Muscle layer of duodenum (tissue), 2 donors: ENCODE measurements around the gene MAGT1.
"Not testable (repeated sequence)": the region's sequence is repeated elsewhere in the genome, so short reads cannot be mapped to it uniquely, and the experiment has no call there.

ENCODE experiments used
- H3K27ac ChIP-seq: one replicate; pipeline ENCODE4 v1.7.0; 2013; ENCODE audit warnings: mild to moderate bottlenecking, low read length
- H3K27me3 ChIP-seq: one replicate; pipeline ENCODE4 v1.7.0; 2013; ENCODE audit warnings: low read depth, mild to moderate bottlenecking, control low read depth, low read length
- H3K36me3 ChIP-seq, 2 donors: one replicate each; pipeline ENCODE4 v1.7.0; 2013; ENCODE audit warnings: low read length in 2 of 2, control low read depth in 1 of 2, mild to moderate bottlenecking in 1 of 2; ENCODE audit not compliant: insufficient read depth in 2 of 2, control insufficient read depth in 1 of 2
- H3K4me1 ChIP-seq, 2 donors: one replicate each; pipeline ENCODE4 v1.7.0; 2013; ENCODE audit warnings: low read length in 2 of 2, mild to moderate bottlenecking in 2 of 2, control low read depth in 1 of 2, moderate library complexity in 1 of 2; ENCODE audit not compliant: insufficient read depth in 2 of 2, control insufficient read depth in 1 of 2
- H3K4me3 ChIP-seq, 2 donors: one replicate each; pipeline ENCODE4 v1.7.0; 2013; ENCODE audit warnings: low read length in 2 of 2, low read depth in 1 of 2, mild to moderate bottlenecking in 1 of 2
- H3K9me3 ChIP-seq, 2 donors: one replicate each; pipeline ENCODE4 v1.7.0; 2013; ENCODE audit warnings: low read length in 2 of 2, control low read depth in 1 of 2, mild to moderate bottlenecking in 1 of 2; ENCODE audit not compliant: control insufficient read depth in 1 of 2
- donor health status: healthy.

The MAGT1 gene

DNA sequence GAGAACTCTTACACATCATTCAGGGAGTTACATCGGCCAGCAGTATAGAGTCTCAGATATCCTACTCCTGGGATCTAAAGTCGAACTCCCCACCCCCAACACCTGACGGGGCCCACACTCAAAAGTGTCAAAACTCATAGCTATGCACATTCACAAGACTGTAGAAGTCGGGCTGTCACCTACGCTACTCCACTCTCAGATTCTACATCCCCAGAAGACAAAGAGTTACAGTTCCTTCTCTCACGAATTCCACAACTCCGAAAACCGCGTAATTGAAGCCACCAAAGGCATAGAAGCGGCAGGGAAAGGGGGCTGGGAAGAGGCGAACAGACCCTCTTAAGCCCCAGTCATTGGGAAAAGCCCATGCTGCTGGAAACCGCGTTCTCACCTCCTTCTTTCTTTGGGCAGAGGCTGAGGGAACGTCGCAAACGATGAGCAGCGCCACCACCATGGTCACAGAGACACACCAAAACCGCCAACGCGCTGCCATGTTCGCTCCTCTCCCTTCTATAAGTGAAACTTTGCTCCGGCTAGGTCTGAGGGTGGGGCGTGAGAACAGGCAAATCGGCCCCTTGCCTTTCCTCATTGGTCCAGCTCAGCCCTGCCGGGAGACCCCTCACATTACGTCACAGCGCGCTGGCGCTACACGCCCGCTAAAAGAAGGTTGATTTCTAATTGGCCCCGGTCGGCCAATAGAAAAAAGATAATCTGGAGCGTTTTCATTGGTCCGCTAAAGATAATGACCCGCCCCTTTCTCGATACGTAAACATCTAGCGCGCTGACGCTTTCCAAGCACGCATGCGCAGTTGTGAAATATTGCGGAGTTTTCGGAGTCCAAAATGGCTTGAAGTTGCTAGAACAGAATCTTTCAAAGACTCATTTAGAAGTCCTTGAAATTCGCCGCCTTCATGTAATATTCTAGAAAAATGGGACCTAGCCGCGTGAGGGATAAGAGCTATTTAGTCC is at the start of gene MAGT1:
TSS of gene MAGT1 (minus strand) at position 515 of the 966 bp plus-strand sequence. CDS start at position 490, 25 bp downstream.
- Histone ChIP-seq H3K4me3 (peak within 1 kb of the TSS; percentile 79 to 86), H3K4me1 (peaks cover 0 to 5% of the 10 kb centered on the region in 2 donors), H3K36me3 (no peaks in the 10 kb centered on the region), H3K27ac (peak within 1 kb of the TSS; percentile 99), H3K9me3 (no peaks in the 10 kb centered on the region), H3K27me3 (no peaks in the 10 kb centered on the region)

DNA sequence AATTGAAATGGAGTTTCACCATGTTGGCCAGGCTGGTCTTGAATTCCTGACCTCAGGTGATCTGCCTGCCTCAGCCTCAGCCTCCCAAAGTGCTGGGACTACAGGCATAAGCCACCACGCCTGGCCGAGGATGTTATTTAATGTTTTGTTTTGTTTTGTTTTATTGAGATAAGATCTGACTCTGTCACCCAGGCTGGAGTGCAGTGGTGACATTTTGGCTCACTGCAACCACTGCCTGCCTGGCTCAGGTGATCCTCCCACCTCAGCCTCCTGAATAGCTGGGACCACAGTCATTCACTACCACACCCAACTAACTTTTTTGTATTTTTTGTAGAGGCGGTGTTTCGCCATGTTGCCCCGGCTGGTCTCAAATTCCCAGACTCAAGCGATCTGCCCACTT is 49.8 kb upstream of the MAGT1 start:
- not testable (repeated sequence) for H3K9me3 ChIP-seq, H3K27ac ChIP-seq, H3K36me3 ChIP-seq, H3K4me3 ChIP-seq, H3K27me3 ChIP-seq, H3K4me1 ChIP-seq

DNA sequence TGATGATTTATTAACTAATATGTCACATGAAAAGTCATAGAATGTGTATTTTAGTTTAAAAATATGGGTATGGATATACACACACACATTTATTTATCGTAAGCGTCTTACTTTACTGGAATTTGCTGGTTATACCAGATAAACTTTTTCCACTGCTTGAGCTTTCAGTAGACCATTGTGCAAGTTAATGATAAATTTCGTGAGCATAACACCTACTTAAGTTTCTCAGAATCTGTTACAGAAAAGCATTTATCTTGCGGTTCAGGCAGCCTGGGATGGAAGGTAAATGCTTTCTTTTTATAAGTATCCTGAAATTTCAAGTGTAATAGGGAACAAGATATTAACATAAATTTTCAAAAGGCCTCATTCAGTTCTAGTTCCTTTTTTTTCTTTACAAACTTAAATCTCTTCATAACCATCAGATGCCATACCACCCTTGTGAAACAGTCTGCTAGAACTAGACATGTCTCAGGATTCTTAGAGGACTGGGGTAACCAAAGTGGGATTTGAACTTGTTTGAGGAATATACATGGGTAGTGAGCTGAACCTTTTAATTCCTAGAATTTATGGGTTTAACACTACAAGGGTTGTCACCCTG is 42.9 kb upstream of the MAGT1 start:
- no peaks in the 10 kb centered on the region for H3K27me3 ChIP-seq
- H3K27ac ChIP-seq, result no peak overlapping the region
- H3K9me3 ChIP-seq, result no peaks in the 10 kb centered on the region
- H3K36me3 ChIP-seq, result no peaks in the 10 kb centered on the region
- H3K4me1 ChIP-seq, result peaks cover 0 to 9% of the 10 kb centered on the region in 2 donors
- no peak overlapping the region for H3K4me3 ChIP-seq

DNA sequence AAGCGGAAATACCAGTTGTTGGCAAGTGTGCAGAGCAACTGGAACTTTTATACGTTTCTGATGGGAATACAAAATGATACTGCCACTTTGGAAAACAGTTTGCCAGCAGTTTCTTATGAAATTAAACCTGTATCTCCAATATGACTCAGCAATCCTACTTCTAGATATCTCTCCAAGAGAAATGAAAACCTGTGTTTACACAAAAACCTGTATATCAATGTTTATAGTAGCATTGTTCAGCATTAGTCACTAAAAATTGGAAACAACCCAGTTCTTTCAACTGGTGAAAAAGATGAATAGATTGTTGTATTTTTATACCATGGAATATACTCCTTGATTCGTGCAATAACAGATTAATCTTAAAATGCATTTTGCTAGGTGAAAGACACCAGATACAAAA is 42.1 kb upstream of the MAGT1 start:
- peaks cover 0 to 9% of the 10 kb centered on the region in 2 donors for H3K4me1 ChIP-seq
- no peaks in the 10 kb centered on the region for H3K36me3 ChIP-seq
- no peaks in the 10 kb centered on the region for H3K27me3 ChIP-seq
- no peak overlapping the region for H3K4me3 ChIP-seq
- H3K27ac ChIP-seq, result no peak overlapping the region
- H3K9me3 ChIP-seq, result no peaks in the 10 kb centered on the region

DNA sequence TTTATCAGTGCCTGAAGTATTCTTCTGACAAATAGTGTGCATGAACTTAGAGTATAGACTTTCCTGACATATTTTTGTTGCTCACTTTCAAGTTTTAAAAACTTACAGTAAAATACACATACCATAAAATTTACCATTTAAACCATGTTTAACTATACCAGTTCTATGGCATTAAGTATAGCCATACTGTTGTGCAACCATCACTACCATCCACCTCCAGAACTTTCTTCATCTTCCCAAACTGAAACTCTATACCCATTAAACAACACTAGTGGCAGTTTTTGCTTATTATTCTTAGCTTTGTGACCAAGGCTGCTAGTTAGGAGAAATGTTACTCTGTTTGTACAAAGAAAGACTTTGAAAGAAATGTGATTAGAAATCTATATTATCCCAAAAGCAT is 41.1 kb upstream of the MAGT1 start:
- H3K27ac ChIP-seq, result no peak overlapping the region
- H3K9me3 ChIP-seq, result no peaks in the 10 kb centered on the region
- peaks cover 0 to 9% of the 10 kb centered on the region in 2 donors for H3K4me1 ChIP-seq

DNA sequence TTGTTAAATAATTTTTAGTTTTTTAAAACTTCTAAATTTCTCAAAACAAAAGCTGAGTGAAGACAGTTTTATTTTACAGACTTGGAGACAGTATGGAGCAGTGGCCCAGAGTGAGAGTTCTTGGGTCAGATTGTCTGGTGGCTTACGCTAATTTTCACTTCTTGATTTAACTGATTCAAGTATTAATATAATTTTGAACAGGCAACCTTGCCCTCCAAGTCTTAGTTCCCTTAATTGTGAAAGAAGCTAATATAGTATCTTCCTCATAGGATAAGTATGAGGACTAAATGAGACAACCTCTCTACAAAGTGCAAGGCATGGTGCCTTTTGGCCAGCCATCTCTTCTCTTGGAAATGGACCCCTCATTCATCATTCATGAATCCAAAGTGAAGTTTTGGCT is 40.7 kb upstream of the MAGT1 start:
- Histone ChIP-seq H3K27ac (no peak overlapping the region), H3K9me3 (no peaks in the 10 kb centered on the region), H3K27me3 (no peaks in the 10 kb centered on the region)

More for the DNA sequence above, 41.1 kb upstream of the MAGT1 start:
- no peak overlapping the region for H3K4me3 ChIP-seq
- no peaks in the 10 kb centered on the region for H3K27me3 ChIP-seq
- no peaks in the 10 kb centered on the region for H3K36me3 ChIP-seq

DNA sequence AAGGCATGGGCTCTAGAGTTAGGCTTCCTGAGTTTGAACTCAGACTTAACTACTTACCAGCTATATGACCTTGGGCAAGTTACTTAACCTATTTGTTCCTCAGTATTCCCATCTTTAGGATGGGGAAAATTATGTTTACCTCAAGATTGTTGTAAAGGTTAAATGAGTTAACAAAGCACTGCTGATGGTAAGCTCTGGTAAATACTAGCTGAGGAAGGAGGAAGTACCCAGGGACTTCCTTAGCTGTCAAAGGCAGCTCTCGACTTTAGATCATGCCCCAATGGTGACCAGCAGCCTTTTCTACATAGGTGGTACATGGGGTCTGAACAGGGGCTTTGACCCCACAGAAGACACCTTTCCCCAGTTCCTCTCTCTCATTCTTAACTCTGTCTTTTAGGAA is 35.3 kb upstream of the MAGT1 start:
- Histone ChIP-seq H3K36me3 (no peaks in the 10 kb centered on the region), H3K9me3 (no peaks in the 10 kb centered on the region), H3K27me3 (no peaks in the 10 kb centered on the region), H3K4me3 (no peak overlapping the region), H3K27ac (no peak overlapping the region), H3K4me1 (peaks cover 0 to 2% of the 10 kb centered on the region in 2 donors)

More for the DNA sequence above, 40.7 kb upstream of the MAGT1 start:
- H3K4me1 ChIP-seq, result peaks cover 0 to 9% of the 10 kb centered on the region in 2 donors
- H3K36me3 ChIP-seq, result no peaks in the 10 kb centered on the region
- no peak overlapping the region for H3K4me3 ChIP-seq

DNA sequence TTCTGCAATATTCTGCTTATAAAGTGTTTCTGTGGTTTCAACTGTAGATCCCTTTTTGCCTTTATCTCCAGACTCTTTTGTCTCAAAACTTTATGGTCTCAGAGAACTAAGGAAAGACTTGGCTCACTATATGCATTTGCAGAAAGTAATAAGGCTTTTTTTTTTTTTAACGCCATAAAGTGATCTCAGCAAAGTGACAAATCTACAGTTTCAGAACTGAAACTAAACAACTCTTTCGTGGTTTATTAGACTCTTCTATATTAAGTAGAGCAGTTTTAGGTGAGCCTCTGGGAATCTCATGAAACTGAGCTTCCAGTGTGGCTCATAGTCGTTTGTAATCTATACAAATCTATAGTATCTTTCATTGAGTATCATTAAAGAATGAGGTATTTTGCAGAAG is 30.5 kb upstream of the MAGT1 start:
- Histone ChIP-seq H3K4me1 (no peaks in the 10 kb centered on the region), H3K4me3 (no peak overlapping the region), H3K27me3 (no peaks in the 10 kb centered on the region), H3K27ac (no peak overlapping the region), H3K36me3 (no peaks in the 10 kb centered on the region), H3K9me3 (no peaks in the 10 kb centered on the region)

DNA sequence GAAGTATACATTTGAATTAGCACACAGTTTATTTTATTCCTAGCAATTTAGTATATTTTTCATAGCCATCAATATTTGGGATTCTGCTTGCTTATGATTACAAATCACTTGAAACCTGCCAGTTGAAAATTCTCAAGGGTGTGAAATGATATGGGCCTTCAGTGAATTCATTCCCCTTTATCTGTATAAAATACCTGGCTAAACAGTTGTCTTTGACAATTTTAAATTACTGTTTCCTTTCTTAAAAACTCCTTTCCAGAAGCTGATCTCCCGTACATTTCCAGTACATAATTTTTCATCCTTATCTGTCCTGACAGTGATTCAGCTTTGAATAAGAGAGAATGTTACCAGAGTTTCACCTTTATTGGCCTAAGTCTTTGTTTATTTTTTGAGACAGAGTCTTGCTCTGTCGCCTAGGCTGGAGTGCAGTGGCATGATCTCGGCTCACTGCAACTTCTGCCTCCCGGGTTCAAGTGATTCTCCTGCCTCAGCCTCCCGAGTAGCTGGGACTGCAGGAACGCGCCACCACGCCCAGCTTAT is 29.2 kb upstream of the MAGT1 start:
- Histone ChIP-seq H3K27me3 (no peaks in the 10 kb centered on the region), H3K9me3 (no peaks in the 10 kb centered on the region), H3K36me3 (no peaks in the 10 kb centered on the region), H3K4me3 (no peak overlapping the region), H3K27ac (no peak overlapping the region), H3K4me1 (no peaks in the 10 kb centered on the region)

DNA sequence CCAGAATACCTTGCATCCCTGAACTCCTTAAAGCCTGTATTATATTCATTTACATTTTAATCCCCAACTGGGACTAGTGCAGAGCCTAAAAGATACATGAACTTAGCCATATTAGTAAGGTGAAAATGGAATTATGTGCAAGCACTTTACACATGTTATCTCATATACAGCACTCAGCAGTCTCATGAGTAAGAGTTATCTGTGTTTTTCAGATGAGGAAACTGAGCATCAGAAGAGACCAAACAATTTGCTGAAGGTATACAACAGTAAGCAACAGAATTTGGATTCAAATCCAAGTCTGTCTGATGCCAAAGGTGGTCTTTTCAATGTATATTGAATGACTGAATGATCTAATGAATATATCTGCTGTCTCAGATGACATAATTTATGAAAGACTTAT is 27.6 kb upstream of the MAGT1 start:
- Histone ChIP-seq H3K27me3 (no peaks in the 10 kb centered on the region), H3K27ac (no peak overlapping the region), H3K4me3 (no peak overlapping the region), H3K36me3 (no peaks in the 10 kb centered on the region), H3K4me1 (no peaks in the 10 kb centered on the region), H3K9me3 (no peaks in the 10 kb centered on the region)

DNA sequence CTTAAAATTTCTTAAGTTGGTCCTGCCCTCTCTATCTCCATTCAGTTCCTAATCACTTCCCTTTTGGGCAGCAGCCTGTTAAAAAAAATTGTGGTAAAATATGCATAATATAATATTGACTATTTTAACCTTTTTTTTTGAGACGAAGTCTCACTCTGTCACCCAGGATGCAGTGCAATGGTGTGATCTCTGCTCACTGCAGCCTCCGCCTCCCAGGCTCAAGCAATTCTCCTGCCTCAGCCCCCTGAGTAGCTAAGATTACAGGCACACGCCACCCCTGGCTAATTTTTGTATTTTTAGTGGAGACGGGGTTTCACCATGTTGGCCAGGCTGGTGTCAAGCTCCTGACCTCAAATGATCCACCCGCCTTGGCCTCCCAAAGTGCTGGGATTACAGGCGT is 24.1 kb upstream of the MAGT1 start:
- not testable (repeated sequence) for H3K9me3 ChIP-seq, H3K27me3 ChIP-seq, H3K4me3 ChIP-seq, H3K27ac ChIP-seq, H3K4me1 ChIP-seq, H3K36me3 ChIP-seq
